Adipocyte (in vitro differentiated cells): ENCODE results near the gene PIM1.
A peak's percentile ranks its signal among the peaks of the same experiment; 100 is the strongest.

Source experiments
- DNase-seq: peaks from one replicate; pipeline ENCODE4 v3.0.0-alpha.2; 2015; ENCODE audit warnings: low read depth
- H3K27me3 ChIP-seq: replicated peaks from 2 replicates; pipeline ENCODE4 v1.7.0; 2013; ENCODE audit warnings: mild to moderate bottlenecking, low read length, moderate library complexity; ENCODE audit not compliant: control insufficient read depth, insufficient read depth
- H3K36me3 ChIP-seq: 2 replicates; pipeline ENCODE4 v1.7.0; 2013; ENCODE audit warnings: low read length, mild to moderate bottlenecking, moderate library complexity; ENCODE audit not compliant: control insufficient read depth, insufficient read depth, severe bottlenecking
- H3K4me1 ChIP-seq: 2 replicates; pipeline ENCODE4 v1.7.0; 2013; ENCODE audit warnings: mild to moderate bottlenecking, low read length, moderate library complexity; ENCODE audit not compliant: control insufficient read depth, insufficient read depth
- H3K4me3 ChIP-seq: 2 replicates; pipeline ENCODE4 v1.7.0; 2013; ENCODE audit warnings: mild to moderate bottlenecking, low read length, moderate library complexity
- H3K9ac ChIP-seq: 2 replicates; pipeline ENCODE4 v1.7.0; 2013; ENCODE audit warnings: mild to moderate bottlenecking, low read length, moderate library complexity
- H3K9me3 ChIP-seq: 2 replicates; pipeline ENCODE4 v1.7.0; 2013; ENCODE audit warnings: mild to moderate bottlenecking, low read length, moderate library complexity; ENCODE audit not compliant: control insufficient read depth

The PIM1 gene

DNA sequence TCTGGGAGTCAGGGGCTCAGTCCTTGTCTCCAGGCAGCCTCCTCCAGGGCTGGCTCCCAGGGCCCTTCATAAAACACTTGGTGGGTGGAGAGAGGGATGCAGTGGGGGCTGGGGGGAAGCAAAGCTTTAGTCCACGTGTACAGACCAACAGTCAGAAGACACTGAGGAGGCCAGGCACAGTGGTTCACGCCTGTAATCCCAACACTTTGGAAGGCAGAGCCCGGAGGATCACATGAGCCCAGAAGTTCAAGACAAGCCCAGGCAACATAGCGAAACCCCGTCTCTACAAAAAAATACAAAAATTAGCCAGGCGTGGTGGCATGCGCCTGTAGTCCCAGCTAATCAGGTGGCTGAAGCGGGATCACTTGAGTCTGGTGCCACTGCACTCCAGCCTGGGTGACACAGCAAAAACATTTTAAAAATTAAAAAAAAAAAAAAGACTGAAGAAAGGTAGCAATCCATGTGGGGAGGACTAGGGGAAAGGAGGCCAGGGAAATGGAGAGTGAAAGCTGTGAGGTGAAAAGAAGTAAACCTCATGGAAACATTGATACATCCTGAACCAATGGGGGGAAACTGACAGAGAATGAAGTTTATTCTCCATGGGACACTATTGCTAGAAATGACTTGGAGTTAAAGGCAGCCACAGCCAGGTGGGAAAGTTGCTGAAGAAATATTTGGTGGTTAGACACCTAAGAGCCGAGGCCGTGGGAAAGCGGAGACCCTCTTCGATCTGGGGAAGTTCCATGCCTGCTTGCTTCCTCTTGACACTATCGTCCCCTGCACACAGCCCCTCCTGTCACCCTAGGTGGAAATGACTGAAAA is 35.4 kb downstream of the PIM1 start:
- Histone ChIP-seq H3K36me3 (no peaks in the 10 kb centered on the region), H3K9me3 (no peaks in the 10 kb centered on the region), H3K27me3 (peaks cover 6% of the 10 kb centered on the region), H3K9ac (no peak overlapping the region), H3K4me3 (no peak overlapping the region), H3K4me1 (peaks cover 6% of the 10 kb centered on the region)
- no peak for DNase-seq

DNA sequence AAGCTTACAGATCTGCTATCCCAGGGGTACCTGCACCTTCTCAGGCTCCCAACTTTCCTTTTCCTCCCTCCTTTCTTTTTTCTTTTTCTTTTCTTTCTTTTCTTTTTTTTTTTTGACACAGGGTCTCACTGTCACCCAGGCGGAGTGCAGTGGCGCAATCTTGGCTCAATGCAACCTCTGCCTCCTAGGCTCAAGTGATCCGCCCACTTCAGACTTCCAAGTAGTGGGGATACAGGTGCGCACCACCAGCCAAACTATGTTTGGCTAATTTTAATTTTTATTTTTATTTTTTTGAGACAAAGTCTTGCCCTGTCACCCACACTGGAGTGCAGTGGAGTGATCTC is 36.0 kb downstream of the PIM1 start:
- no peak overlapping the region for H3K9ac ChIP-seq
- DNase-seq: no peak
- H3K9me3 ChIP-seq: no peaks in the 10 kb centered on the region
- H3K4me1 ChIP-seq: peaks cover 6% of the 10 kb centered on the region
- H3K36me3 ChIP-seq: no peaks in the 10 kb centered on the region
- no peak overlapping the region for H3K4me3 ChIP-seq
- peaks cover 6% of the 10 kb centered on the region for H3K27me3 ChIP-seq

DNA sequence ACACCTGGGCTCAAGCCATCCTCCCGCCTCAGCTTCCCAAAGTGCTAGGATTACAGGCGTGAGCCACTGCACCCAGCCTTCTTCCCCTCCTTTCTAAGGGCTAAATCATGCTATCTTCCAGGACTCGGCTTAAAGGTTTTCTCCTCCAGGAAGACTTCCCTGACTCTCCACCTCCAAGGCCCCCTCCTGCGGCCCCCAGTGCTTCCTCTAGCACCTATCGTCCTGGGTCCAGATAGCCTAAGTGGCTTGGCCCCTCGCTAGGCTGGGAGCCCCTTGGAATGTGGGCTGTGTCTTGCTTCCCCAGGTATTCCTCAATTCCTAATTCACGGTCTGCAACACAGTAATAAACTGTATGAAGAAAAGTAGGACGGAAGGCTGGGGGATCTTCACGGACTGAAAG is 36.7 kb downstream of the PIM1 start:
- peaks cover 6% of the 10 kb centered on the region for H3K27me3 ChIP-seq
- no peaks in the 10 kb centered on the region for H3K36me3 ChIP-seq
- no peaks in the 10 kb centered on the region for H3K9me3 ChIP-seq
- H3K4me3 ChIP-seq: no peak overlapping the region
- peaks cover 6% of the 10 kb centered on the region for H3K4me1 ChIP-seq
- DNase-seq: no peak
- H3K9ac ChIP-seq: no peak overlapping the region

DNA sequence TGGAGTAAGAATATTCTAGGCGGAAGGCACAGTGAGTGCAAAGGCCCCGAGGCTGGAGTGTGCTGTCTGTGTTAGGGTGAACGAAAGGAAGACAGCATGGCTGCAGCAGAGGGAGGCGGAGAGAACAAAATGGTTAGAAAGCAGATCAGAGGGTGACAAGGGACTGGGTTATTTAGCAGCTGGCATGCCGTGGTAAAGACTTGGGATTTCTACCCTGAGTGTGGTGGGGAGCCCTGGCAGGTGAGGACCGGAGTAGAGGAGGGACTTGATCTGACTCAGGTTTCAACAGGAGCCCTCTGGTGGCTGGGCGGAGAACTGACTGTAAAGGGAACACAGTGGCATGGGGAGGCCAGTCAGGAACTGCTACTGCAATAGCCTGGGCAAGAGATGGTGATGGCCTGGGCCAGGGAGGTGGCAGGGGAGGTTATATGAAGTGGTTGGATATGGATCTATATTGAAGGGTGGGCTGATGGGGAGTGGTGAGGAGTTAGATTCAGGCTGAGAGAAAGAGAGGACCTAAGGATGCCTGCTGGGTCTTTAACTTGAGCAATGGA is 38.0 kb downstream of the PIM1 start:
- no peak overlapping the region for H3K4me3 ChIP-seq
- H3K27me3 ChIP-seq: peaks cover 6% of the 10 kb centered on the region
- peak; percentile 84 for DNase-seq
- H3K36me3 ChIP-seq: no peaks in the 10 kb centered on the region
- peaks cover 6% of the 10 kb centered on the region for H3K4me1 ChIP-seq
- no peak overlapping the region for H3K9ac ChIP-seq
- no peaks in the 10 kb centered on the region for H3K9me3 ChIP-seq

DNA sequence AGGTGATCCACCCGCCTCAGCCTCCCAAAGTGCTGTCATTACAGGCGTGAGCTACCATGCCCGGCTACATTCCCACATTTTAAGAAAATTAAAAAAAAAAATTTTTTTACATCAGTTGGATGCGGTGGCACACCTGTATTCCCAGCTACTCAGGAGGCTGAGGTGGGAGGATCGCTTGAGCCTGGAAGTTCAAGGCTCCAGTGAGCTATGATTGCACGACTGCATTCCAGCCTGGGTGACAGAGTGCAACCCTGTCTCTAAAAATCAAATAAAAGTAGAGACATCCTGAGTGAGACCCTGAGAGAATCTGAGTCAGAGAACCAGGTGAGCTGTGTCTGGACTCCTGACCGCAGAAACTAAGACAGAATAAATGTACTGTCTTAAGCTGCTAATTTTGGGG is 38.8 kb downstream of the PIM1 start:
- H3K4me1 ChIP-seq: peaks cover 6% of the 10 kb centered on the region
- DNase-seq: no peak

DNA sequence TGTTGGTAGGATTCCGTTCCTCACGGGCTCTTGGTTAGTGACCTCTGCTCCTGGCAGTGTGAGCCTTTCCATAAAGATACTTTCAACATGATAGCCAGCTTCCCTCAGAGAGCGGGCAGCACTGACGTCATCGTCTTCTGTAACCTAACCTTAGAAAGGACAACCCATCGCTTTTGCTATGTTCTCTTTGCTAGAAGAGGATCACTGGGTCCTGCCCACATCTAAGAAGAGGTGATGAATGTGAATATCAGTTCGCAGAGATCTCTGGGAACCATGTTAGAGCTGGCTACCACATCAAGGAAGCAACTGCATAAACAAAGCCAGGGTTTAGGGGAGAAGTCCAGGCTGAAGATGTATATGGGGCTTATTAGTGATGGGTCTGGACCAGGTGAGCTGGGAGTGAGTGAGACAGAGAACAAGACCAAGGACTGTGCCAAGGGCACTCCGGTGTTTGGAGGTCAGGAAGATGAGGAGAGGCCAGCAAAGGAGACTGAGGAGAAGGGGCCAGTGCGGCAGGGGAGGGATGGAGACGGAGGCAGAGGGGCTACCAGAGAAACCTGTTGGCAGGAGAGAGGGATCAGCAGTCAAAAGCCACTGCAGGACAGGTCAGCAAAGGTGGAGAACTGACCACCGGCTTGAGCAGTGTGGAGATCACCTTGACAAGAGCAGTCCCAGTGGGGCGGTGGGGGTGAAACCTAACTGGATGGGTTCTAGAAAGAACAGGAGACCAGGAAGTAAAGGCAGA is 39.7 kb downstream of the PIM1 start:
- Histone ChIP-seq H3K9me3 (no peaks in the 10 kb centered on the region), H3K4me1 (no peaks in the 10 kb centered on the region), H3K9ac (no peak overlapping the region), H3K36me3 (no peaks in the 10 kb centered on the region), H3K27me3 (peaks cover 6% of the 10 kb centered on the region), H3K4me3 (no peak overlapping the region)
- no peak for DNase-seq

More for the DNA sequence above, 38.8 kb downstream of the PIM1 start:
- Histone ChIP-seq H3K9me3 (no peaks in the 10 kb centered on the region), H3K4me3 (no peak overlapping the region), H3K36me3 (no peaks in the 10 kb centered on the region), H3K9ac (no peak overlapping the region), H3K27me3 (peaks cover 6% of the 10 kb centered on the region)

DNA sequence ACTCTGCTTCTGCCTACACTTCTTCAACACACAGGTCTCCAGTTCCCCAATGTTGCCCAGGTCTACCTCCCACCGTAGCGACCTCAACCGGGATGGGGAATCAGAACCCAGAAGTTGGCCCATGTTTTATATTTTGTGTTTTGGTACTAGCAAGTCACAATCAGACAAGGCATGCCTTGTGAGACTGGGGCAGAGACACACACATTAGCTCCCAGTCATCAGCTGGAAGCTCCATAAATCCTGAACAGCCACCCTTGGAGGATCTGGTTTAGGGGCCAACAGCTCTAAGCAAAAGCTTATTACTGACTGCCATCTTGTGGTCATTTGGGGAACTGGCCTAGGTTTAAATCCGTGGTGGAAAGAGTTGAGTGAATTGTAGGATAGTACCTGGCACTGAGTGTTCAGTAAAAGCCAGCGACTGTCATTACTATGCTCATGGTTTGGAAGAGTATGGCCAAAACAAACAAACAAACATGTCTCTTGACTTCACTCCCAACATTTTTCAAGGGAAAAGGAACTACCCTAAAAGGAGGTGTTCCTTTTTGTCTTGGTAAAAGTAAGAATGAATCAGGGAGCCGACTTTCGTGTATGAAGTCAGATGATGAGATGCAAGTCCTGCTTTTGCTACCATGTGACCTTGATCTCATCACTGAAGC is 40.5 kb downstream of the PIM1 start:
- no peak overlapping the region for H3K4me3 ChIP-seq
- peaks cover 6% of the 10 kb centered on the region for H3K27me3 ChIP-seq
- no peaks in the 10 kb centered on the region for H3K36me3 ChIP-seq
- no peaks in the 10 kb centered on the region for H3K9me3 ChIP-seq
- H3K9ac ChIP-seq: no peak overlapping the region
- peak; percentile 92 for DNase-seq
- H3K4me1 ChIP-seq: no peaks in the 10 kb centered on the region

DNA sequence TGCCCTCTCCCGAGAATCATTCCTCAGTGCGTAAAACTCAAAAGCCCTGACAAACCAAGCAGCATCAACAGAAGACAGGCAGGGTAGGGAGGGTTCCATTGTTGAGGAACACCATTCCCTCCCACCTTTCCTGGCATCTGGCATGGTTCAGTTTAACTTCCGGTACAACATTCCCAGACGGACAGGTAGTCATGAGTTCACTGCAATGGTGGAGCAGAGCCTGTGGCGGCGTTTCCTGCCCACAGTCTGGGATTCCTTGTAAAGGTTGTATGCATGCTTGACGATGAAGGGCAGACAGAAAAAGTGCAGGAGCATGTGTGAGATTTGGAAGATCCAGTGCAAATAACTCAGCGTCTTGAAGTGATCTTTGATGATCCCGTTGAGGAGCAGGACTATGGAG is 42.3 kb downstream of the PIM1 start:
- no peaks in the 10 kb centered on the region for H3K36me3 ChIP-seq
- H3K27me3 ChIP-seq: peaks cover 6% of the 10 kb centered on the region
- DNase-seq: no peak
- no peak overlapping the region for H3K9ac ChIP-seq
- H3K9me3 ChIP-seq: no peaks in the 10 kb centered on the region
- no peaks in the 10 kb centered on the region for H3K4me1 ChIP-seq
- H3K4me3 ChIP-seq: no peak overlapping the region

DNA sequence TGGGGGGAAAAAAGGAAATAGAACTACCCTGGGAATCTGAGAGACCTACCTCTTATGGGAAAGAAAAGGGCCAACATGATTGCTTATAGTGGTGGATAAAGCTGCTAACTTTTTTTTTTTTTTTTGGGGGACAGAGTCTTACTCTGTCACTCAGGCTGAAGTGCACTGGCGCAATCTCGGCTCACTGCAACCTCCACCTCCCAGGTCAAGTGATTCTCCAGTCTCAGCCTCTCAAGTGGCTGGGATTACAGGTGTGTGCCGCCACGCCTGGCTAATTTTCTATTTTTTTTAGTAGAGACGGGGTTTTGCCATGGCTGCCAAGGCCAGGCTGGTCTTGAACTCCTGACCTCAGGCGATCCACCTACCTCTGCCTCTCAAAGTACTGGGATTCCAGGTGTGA is 48.1 kb downstream of the PIM1 start:
- Histone ChIP-seq H3K27me3 (no peaks in the 10 kb centered on the region), H3K4me1 (peaks cover 4% of the 10 kb centered on the region), H3K9ac (no peak overlapping the region), H3K9me3 (no peaks in the 10 kb centered on the region), H3K36me3 (no peaks in the 10 kb centered on the region), H3K4me3 (no peak overlapping the region)
- no peak for DNase-seq

DNA sequence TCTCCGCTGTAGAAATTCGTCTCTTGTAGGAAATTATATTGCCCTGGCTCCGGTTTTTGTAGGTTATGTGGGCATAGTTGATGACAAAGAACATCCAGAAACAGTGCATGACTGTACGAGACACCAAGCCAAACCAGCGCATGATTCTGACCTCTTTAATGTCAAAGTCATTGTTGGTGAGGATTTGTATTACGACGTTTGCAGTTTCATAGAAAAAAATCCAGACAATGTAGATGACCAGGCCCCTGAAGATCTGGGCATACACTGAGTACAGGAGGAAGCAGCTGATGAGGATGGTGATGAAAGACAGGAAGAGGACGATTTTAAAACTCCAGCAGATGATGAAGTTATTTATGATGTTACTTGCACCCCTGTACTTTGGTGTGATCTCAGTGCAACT is 48.6 kb downstream of the PIM1 start:
- H3K9me3 ChIP-seq: no peaks in the 10 kb centered on the region
- H3K27me3 ChIP-seq: no peaks in the 10 kb centered on the region
- no peaks in the 10 kb centered on the region for H3K36me3 ChIP-seq
- no peak overlapping the region for H3K4me3 ChIP-seq
- H3K4me1 ChIP-seq: peaks cover 4% of the 10 kb centered on the region
- DNase-seq: no peak
- no peak overlapping the region for H3K9ac ChIP-seq

DNA sequence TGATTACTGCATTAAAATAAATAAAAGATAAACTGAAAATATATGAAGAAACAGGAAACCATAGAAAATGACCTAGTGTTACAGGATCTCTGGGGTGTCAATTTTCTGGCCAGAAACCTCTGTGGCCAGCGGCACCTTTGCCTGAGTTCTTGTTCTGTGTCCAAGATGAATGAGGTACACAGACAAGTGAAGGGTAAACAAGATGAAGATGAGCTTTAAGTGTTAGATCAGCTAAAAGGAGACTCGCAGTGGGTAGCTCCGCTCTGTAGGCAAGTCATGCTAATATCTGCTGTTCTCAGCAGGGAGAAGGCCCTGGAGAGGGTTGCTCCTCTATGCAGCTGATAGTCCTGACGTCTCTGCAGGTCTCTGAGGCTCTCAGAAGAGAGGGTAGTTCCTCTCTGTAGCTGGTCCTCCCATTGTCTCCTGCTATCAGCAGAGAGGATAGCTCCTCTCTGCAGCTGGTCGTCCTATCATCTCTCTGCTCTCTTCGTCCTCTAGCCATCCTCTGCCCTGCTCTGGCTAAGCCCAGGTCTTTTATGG is 51.7 kb downstream of the PIM1 start:
- Histone ChIP-seq H3K27me3 (no peaks in the 10 kb centered on the region), H3K4me1 (peaks cover 4% of the 10 kb centered on the region), H3K9ac (no peak overlapping the region), H3K9me3 (no peaks in the 10 kb centered on the region), H3K36me3 (no peaks in the 10 kb centered on the region), H3K4me3 (peak overlapping the region; percentile 84)
- DNase-seq: no peak
